OCI-LY7 (cell line): ENCODE data around the gene PHKB. TPM values are rescaled to one million over a fixed set of nuclear protein-coding genes. Genes with fewer than 3 reads are reported as not detected.
A peak's percentile ranks its signal among the peaks of the same experiment; 100 is the strongest.
"Not testable (repeated sequence)": the region's sequence is repeated elsewhere in the genome, so short reads cannot be mapped to it uniquely, and the experiment has no call there.

Experiments
- BruUV-seq: library from RNA; stranded (reverse); fragments of 400-500 nt; replicated peaks from 2 replicates; lab custom pipeline; 2021; lab: Mats Ljungman, UMichigan
- CTCF ChIA-PET: fragments of 300-600 bp; sonication (Branson Sonifier 250); formaldehyde crosslinking; loops from one replicate; lab custom pipeline; 2022; ENCODE audit warnings: antibody characterized with exemption; ENCODE audit not compliant: unreplicated experiment; lab: Charles Lee
- POLR2A ChIA-PET: fragments of 300-600 bp; sonication (Branson Sonifier 250); formaldehyde crosslinking; loops from one replicate; lab custom pipeline; 2022; ENCODE audit warnings: antibody characterized with exemption; lab: Charles Lee
- DNase-seq: peaks from one replicate; pipeline ENCODE4 v3.0.0-alpha.2; 2015; ENCODE audit warnings: low spot score
- H2AFZ ChIP-seq: fragments of 200-600 bp; sonication (generic), shearing (Covaris generic); 2 replicates; pipeline ENCODE4 v1.6.1; 2014; ENCODE audit warnings: mild to moderate bottlenecking, antibody characterized with exemption, low read length, moderate library complexity
- H3K27ac ChIP-seq: fragments of 200-600 bp; sonication (generic); 2 replicates; pipeline ENCODE4 v1.5.1; 2014; ENCODE audit warnings: mixed run types, low read depth, mild to moderate bottlenecking, moderate library complexity, low read length, inconsistent platforms; ENCODE audit not compliant: poor library complexity, severe bottlenecking
- H3K36me3 ChIP-seq: fragments of 200-600 bp; sonication (generic); 2 replicates; pipeline ENCODE4 v1.6.1; 2014; ENCODE audit warnings: mild to moderate bottlenecking, antibody characterized with exemption, low read length, moderate library complexity, mixed read lengths; ENCODE audit not compliant: insufficient read depth
- H3K4me1 ChIP-seq: fragments of 200-600 bp; sonication (generic); 2 replicates; pipeline ENCODE4 v1.5.1; 2014; ENCODE audit warnings: mild to moderate bottlenecking, low read length; ENCODE audit not compliant: insufficient read depth, poor library complexity, severe bottlenecking
- H3K4me2 ChIP-seq: fragments of 200-600 bp; sonication (generic); 2 replicates; pipeline ENCODE4 v1.6.1; 2014; ENCODE audit warnings: mild to moderate bottlenecking, low read length
- H3K4me3 ChIP-seq: fragments of 200-600 bp; sonication (generic); 2 replicates; pipeline ENCODE4 v1.5.1; 2014; ENCODE audit warnings: mild to moderate bottlenecking, low read depth, low read length; ENCODE audit not compliant: poor library complexity, severe bottlenecking
- H3K79me2 ChIP-seq: fragments of 200-600 bp; sonication (generic); 2 replicates; pipeline ENCODE4 v1.6.1; 2016; ENCODE audit warnings: low read depth, mild to moderate bottlenecking, low read length, moderate library complexity, mixed read lengths; ENCODE audit not compliant: insufficient read depth
- H3K9me2 ChIP-seq: fragments of 200-600 bp; sonication (generic); 2 replicates; pipeline ENCODE4 v1.6.1; 2016; ENCODE audit warnings: mild to moderate bottlenecking, low read length, mixed read lengths; ENCODE audit not compliant: insufficient read depth
- H3K9me3 ChIP-seq: fragments of 200-600 bp; sonication (generic); 2 replicates; pipeline ENCODE4 v1.6.1; 2014; ENCODE audit warnings: mild to moderate bottlenecking, mixed run types, low read length, mixed read lengths
- H4K20me1 ChIP-seq: fragments of 200-600 bp; sonication (generic); 2 replicates; pipeline ENCODE4 v1.6.1; 2014; ENCODE audit warnings: mild to moderate bottlenecking, antibody characterized with exemption, low read length, moderate library complexity, mixed read lengths; ENCODE audit not compliant: insufficient read depth
- EZH2phosphoT487 ChIP-seq: fragments of 200-600 bp; sonication (generic); IDR thresholded peaks from 2 replicates; pipeline ENCODE4 v1.6.1; 2018; ENCODE audit warnings: low read depth, borderline replicate concordance, mild to moderate bottlenecking, mixed run types, antibody characterized with exemption, low read length, moderate library complexity, mixed read lengths
- intact Hi-C: fragments of 100-400 bp; cut with micrococcal nuclease; formaldehyde crosslinking; loops from one replicate; pipeline ENCODE4 v1.10.0; 2022; ENCODE audit not compliant: unreplicated experiment
- total RNA-seq, 2 experiments: library from RNA; depleted of rRNA in 1 of 2; stranded (reverse); fragments of >200 nt in 1 of 2; shearing (Covaris generic) in 1 of 2; gene quantifications; 2 replicates each; pipeline ENCODE4 v1.2.3, GENCODE V29; 2014 to 2022
- TF ChIP-seq, protein P1 (sequence below): fragments of 200-600 bp; sonication (generic); conservative IDR thresholded peaks from 2 replicates; pipeline ENCODE4 v1.5.1; 2014; ENCODE audit warnings: mild to moderate bottlenecking, antibody characterized with exemption, low read length, moderate library complexity, mixed read lengths

The PHKB gene
- total RNA-seq, 2 experiments from 2014 or later = 56.9 to 93.1 TPM

DNA sequence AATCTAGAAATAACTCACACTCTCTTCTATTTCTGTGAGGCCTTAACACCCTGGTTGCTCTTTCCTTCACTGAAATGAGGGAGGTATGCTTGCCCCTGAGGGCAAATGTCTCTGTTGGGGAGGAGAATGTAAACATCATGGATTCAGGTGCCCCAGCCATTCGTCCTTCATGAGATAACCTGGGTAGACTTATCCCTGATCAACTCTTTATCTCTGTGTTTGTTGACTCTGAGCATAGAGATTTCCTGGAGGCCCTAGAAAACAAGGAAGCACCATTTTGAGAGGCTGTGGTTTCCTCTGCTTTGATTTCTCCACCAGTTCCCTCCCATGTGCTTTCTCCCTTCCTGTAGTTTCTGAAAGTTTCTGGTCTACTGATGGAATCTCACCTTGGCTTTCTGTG, 77.3 kb downstream of the PHKB start:
- intact Hi-C loops = no loop called here
- Histone ChIP-seq H3K27ac (no peak overlapping the region), H3K79me2 (no peaks in the 10 kb centered on the region), H3K4me3 (no peak overlapping the region), H3K4me1 (no peaks in the 10 kb centered on the region), H3K9me2 (no peaks in the 10 kb centered on the region), H3K4me2 (no peak overlapping the region), H3K9me3 (peaks cover 3% of the 10 kb centered on the region; the same call in 1 of the 2 replicates), H3K36me3 (peaks cover 42% of the 10 kb centered on the region), H2AFZ (no peak overlapping the region), H4K20me1 (no peaks in the 10 kb centered on the region)
- no TSS peak for BruUV-seq
- CTCF ChIA-PET = no interaction called here
- DNase-seq = no peak
- POLR2A ChIA-PET = interaction anchor here (1.1 kb wide), 1 partner anchor 46 kb away, joined by 5 read pairs; no protein-coding TSS in a partner anchor
- TF ChIP-seq EZH2phosphoT487 = no peak
- TF ChIP-seq, protein P1, sequence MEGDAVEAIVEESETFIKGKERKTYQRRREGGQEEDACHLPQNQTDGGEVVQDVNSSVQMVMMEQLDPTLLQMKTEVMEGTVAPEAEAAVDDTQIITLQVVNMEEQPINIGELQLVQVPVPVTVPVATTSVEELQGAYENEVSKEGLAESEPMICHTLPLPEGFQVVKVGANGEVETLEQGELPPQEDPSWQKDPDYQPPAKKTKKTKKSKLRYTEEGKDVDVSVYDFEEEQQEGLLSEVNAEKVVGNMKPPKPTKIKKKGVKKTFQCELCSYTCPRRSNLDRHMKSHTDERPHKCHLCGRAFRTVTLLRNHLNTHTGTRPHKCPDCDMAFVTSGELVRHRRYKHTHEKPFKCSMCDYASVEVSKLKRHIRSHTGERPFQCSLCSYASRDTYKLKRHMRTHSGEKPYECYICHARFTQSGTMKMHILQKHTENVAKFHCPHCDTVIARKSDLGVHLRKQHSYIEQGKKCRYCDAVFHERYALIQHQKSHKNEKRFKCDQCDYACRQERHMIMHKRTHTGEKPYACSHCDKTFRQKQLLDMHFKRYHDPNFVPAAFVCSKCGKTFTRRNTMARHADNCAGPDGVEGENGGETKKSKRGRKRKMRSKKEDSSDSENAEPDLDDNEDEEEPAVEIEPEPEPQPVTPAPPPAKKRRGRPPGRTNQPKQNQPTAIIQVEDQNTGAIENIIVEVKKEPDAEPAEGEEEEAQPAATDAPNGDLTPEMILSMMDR = no peak

DNA sequence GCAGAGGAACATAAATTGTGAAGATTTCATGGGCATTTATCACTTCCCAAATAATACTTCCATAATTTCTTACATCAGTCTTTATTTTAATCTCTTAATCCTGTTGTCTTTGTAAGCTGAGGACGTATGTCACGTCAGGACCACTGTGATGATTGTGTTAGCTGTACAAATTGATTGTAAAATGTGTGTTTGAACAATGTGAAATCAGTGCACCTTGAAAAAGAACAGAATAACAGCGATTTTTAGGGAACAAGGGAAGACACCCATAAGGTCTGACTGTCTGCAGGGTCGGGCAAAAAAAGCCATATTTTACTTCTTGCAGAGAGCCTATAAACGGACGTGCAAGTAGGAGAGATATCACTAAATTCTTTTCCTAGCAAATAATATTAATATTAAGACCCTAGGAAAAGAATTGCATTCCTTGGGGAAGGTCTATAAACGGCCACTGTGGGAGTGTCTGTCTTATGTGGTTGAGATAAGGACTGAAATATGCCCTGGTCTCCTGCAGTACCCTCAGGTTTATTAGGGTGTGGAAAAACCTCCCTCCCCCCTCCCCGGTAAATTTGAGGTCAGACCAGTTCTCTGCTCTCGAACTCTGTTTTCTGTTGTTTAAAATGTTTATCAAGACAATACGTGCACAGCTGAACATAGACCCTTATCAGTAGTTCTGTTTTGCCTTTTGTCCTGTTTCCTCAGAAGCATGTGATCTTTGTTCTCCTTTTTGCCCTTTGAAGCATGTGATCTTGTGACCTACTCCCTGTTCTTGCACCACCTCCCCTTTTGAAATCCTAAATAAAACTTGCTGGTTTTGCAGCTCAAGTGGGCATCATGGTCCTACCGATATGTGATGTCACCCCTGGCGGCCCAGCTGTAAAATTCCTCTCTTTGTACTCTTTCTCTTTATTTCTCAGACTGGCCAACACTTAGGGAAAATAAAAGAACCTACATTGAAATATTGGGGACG, 78.9 kb downstream of the PHKB start:
- POLR2A ChIA-PET, CTCF ChIA-PET: not testable (repeated sequence)

DNA sequence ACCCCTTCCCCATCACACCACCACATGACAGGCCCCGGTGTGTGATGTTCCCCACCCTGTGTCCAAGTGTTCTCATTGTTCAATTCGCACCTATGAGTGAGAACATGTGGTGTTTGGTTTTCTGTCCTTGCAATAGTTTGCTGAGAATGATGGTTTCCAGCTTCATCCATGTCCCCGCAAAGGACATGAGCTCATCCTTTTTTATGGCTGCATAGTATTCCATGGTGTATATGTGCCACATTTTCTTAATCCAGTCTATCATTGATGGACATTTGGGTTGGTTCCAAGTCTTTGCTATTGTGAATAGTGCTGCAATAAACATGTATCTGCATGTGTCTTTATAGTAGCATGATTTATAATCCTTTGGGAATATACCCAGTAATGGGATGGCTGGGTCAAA, 80.0 kb downstream of the PHKB start:
- H3K9me3 ChIP-seq, H3K4me2 ChIP-seq, H2AFZ ChIP-seq, H3K27ac ChIP-seq, BruUV-seq, intact Hi-C loops, H3K4me3 ChIP-seq, H4K20me1 ChIP-seq, POLR2A ChIA-PET, H3K4me1 ChIP-seq, H3K9me2 ChIP-seq, DNase-seq, H3K79me2 ChIP-seq, CTCF ChIA-PET: not testable (repeated sequence)
- peaks cover 25% of the 10 kb centered on the region for H3K36me3 ChIP-seq

More for the DNA sequence above, 78.9 kb downstream of the PHKB start:
- H3K27ac ChIP-seq, BruUV-seq, intact Hi-C loops, H3K9me2 ChIP-seq, H3K4me3 ChIP-seq, H4K20me1 ChIP-seq, H3K4me2 ChIP-seq, H3K79me2 ChIP-seq, H2AFZ ChIP-seq, H3K4me1 ChIP-seq, H3K9me3 ChIP-seq: not testable (repeated sequence)
- peak; percentile 25 for DNase-seq
- peaks cover 34% of the 10 kb centered on the region for H3K36me3 ChIP-seq

DNA sequence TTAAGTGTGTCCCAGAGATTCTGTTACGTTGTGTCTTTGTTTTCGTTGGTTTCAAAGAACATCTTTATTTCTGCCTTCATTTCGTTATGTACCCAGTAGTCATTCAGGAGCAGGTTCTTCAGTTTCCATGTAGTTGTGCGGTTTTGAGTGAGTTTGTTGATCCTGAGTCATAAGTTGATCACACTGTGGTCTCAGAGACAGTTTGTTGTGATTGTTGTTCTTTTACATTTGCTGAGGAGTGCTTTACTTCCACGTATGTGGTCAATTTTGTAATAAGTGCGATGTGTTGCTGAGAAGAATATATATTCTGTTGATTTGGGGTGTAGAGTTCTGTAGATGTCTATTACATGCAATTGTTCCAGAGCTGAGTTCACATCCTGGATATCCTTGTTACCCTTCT, 83.1 kb downstream of the PHKB start:
- H3K9me3 ChIP-seq, H3K4me2 ChIP-seq, H3K79me2 ChIP-seq, POLR2A ChIA-PET, H2AFZ ChIP-seq, H4K20me1 ChIP-seq, H3K27ac ChIP-seq, BruUV-seq, H3K4me1 ChIP-seq, H3K9me2 ChIP-seq, H3K4me3 ChIP-seq, DNase-seq, CTCF ChIA-PET, intact Hi-C loops: not testable (repeated sequence)
- peaks cover 28% of the 10 kb centered on the region for H3K36me3 ChIP-seq

DNA sequence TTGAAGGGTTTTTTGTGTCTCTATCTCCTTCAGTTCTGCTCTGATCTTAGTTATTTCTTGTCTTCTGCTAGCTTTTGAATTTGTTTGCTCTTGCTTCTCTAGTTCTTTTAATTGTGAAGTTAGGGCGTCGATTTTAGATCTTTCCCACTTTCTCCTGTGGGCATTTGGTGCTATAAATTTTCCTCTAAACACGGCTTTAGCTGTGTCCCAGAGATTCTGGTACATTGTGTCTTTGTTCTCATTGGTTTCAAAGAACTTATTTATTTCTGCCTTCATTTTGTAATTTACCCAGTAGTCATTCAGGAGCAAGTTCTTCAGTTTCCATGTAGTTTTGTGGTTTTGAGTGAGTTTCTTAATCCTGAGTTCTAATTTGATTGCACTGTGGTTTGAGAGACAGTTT, 90.1 kb downstream of the PHKB start:
- CTCF ChIA-PET = not testable (repeated sequence)

More for the DNA sequence above, 90.1 kb downstream of the PHKB start:
- H3K4me3 ChIP-seq, H2AFZ ChIP-seq, BruUV-seq, H3K4me1 ChIP-seq, H3K27ac ChIP-seq, H3K79me2 ChIP-seq, H3K9me3 ChIP-seq, intact Hi-C loops, H4K20me1 ChIP-seq, H3K4me2 ChIP-seq, H3K9me2 ChIP-seq, DNase-seq: not testable (repeated sequence)
- POLR2A ChIA-PET = interaction anchor here (0.7 kb wide), 1 partner anchor 445 kb away, joined by 3 read pairs; no protein-coding TSS in a partner anchor
- H3K36me3 ChIP-seq = peaks cover 45% of the 10 kb centered on the region
